Stimulated activated CD8-positive, alpha-beta memory T cell treated with anti-CD3 and anti-CD28 coated beads, Interleukin-12 subunit alpha, Interleukin-12 subunit beta, amount 100 ng/mL, for 4 hours (primary cell): ENCODE results near the gene WASHC2A.
"Not testable (repeated sequence)": the region's sequence is repeated elsewhere in the genome, so short reads cannot be mapped to it uniquely, and the experiment has no call there.

Source experiments
- DNase-seq: peaks from one replicate; pipeline ENCODE4 v3.0.0-alpha.2; 2020; ENCODE audit warnings: low read depth

The WASHC2A gene

GRCh38 chr10:50061548-50061947 is 6.2 kb upstream of the WASHC2A start:
- not testable (repeated sequence) for DNase-seq

DNA sequence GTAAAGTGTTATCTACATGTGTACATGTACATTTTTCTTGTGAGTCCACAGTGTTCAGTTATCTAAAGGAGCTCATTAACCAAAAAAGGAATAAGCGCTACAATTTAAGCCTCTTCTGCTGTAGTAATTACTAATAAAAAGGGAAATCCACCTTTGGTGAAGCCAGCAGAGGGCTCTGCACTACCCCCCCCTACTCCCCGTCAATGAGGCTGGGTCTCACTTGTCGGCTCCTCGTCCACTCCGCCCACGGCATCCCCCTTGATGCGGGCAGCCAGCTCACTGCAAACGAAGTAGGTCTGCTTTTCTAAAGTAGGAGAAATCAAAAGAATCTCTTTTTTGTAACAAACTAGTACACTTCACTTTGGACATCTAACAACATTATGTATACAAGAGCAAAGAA is 4.7 kb upstream of the WASHC2A start:
- DNase-seq, result no peak

DNA sequence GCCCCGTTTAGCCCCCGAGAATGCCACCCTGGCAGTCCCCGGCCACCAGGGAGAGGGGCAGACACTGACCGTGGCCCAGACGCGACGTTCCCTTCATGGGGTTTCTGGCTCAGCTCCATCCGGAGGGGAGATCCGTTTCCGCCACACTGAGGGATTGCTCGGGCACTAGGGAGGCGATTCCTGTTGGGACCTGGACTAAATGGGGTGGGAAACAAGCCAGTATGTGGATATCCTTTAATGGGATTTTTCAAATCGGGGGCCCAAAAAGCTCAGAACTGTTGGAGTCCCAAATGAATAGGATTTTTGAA is 552 bp downstream of the WASHC2A start:
- not testable (repeated sequence) for DNase-seq

DNA sequence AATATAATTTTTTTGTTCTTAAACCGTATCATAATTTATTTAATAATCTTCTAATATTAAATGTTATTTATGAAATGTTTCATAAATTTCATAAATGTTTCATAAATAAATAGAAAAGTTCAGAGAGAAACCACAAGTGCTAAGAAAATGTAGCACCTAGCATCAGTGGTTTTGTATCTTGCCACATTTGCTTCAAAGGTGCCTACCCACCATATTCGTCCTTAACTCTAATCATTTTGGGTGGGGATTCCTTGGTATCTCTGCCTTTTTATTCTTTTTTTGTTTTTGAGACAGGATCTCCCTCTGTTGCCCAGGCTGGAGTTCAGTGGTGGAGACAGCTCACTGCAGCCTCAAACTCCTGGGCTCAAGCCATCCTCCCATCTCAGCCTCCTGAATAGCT is 7.4 kb downstream of the WASHC2A start:
- DNase-seq, result not testable (repeated sequence)

DNA sequence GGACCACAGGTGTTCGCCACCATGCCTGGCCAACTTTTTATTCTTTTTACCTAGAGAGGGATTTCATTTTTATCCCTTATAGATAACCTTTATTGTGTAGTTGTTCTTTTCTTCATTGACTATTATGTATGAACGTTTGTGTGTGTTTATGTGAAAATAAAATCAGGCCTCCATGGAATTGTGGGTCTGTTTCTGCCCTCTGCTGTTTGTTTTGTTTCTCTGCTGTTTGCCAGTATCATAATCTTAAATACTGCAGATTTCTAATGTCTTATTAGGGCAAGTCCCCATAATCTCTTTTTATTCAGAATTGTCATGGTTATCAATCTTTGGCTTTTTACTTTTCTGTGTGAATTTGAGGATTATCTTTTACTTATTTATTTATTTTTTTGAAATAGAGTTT is 7.8 kb downstream of the WASHC2A start:
- DNase-seq, result not testable (repeated sequence)

- DNase-seq, result not testable (repeated sequence)
Measured at GRCh38 chr10:50091304-50091703, 23.6 kb downstream of the WASHC2A start.

DNA sequence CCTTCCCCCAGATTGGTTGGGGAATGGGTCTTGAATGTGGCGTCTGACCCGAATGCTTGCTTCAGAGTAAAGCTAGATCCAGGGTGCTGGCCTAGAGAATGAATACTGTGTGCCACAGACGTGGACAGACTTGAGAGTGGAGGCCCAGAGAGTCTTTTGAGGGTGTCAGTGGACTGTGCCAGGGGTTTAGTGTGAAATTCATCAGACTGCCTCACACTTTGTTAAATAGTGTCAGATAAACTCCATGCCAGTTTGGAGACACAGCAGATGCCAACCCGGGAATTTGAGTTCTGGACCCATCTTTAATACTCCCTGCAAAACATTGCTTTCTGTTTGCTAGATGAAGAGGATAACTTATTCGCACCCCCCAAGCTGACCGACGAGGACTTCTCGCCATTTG is 25.2 kb downstream of the WASHC2A start:
- DNase-seq, result not testable (repeated sequence)

DNA sequence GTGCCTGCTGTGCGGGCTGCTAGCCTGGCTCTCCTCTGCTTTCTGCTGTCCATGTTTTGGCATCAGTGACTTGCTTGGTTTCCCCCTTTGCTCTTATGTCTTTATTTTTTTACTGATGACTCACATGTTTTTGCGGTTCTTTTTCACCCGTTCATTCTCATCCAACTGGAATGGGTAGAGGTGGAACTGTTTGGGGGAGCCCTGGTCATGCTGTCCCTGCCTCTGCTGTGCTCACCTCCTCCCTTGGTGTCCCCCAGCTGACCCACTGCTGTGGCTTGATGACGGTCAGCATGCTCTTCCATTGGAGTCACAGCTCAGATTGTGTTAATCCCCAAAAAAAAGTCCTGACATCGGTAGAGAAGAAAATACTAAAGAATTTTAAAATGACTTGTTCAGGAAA is 26.9 kb downstream of the WASHC2A start:
- DNase-seq, result not testable (repeated sequence)

GRCh38 chr10:50095402-50095801 is 27.6 kb downstream of the WASHC2A start:
- not testable (repeated sequence) for DNase-seq

- DNase-seq, result not testable (repeated sequence)
Measured at GRCh38 chr10:50096722-50097121, 29.0 kb downstream of the WASHC2A start.

GRCh38 chr10:50098645-50099044 is 30.9 kb downstream of the WASHC2A start:
- not testable (repeated sequence) for DNase-seq

- not testable (repeated sequence) for DNase-seq
Measured at GRCh38 chr10:50101139-50101582, 33.4 kb downstream of the WASHC2A start.

DNA sequence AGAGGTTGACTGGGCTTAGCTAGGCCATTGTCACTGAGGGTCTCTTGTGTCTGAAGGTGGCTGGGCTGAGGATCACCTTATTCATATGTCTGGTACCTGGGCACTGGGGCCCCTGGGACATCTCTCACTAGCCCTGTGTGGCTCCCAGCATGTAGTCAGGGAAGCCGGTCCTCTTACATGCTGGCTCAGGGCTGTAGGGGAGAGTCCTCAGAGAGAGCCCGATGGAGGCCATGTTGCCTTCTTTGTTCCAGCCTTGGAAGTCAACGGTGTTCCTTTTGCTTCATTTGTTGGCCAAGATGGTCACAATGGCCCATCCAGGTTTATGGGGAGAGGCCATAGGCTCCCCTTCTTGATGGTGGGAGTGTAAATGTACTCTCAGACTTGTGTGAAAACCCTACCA is 34.0 kb downstream of the WASHC2A start:
- not testable (repeated sequence) for DNase-seq

GRCh38 chr10:50102267-50102666 is 34.5 kb downstream of the WASHC2A start:
- not testable (repeated sequence) for DNase-seq

DNA sequence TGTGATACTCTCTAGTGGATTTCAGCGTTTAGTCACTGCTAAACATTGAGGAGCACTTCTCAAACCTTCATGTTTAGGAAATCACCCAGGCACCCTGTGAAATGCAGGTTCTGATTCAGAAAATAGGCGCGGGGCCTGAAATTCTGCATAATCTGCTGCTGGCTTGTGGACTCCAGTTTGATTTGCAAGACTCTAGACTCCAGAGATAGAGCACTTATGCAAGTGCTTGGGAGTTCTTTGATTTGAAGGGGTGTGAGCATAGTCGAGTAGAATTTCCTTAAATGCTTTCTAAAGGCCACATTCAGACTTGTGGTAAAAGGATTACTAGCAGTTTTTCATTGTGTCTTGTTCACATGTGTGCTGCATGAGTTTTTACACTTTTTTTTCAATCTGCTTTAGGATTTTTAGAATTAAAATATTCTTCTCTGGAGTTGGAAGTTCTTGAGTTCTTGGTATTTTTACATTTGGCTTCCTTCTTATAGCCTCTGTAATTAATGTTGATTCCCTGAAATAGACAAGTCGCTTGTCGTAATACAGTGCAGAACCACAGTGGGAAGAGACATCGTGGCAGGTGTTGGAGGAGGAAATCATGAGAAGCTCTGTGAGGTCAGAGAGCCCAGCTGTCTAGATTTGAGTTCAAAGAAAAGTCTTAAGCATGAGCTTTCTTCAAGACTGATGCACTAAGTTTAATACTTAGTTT is 41.4 kb downstream of the WASHC2A start:
- not testable (repeated sequence) for DNase-seq

DNA sequence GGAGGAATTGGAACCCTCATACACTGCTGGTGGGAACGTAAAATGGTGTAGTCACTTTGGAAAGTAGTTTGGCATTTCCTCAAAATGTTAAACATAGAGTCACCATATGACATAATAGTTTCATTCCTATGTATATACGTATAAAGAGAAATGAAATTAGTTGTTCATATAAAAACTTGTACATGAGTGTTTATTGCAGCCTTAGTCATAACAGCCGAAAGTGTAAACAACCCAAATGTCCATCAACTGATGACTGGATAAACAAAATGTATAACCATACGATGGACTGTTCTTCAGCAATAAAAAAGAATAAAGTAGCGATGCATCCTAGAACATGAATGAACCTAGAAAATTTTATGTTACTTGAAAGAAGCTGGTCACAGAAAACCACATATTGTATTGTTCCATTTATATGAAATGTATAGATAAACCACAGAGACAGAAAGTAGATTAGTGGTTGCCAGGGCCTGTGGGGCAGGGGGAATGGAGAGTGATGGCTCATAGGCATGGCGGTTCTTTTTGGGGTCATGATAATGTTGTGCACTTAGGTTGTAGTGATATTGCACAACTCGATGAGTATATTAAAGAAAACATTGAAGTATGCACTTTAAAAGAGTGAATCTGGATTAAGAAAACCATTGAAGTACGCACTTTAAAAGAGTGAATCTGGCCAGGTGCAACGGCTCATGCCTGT is 44.8 kb downstream of the WASHC2A start:
- not testable (repeated sequence) for DNase-seq

DNA sequence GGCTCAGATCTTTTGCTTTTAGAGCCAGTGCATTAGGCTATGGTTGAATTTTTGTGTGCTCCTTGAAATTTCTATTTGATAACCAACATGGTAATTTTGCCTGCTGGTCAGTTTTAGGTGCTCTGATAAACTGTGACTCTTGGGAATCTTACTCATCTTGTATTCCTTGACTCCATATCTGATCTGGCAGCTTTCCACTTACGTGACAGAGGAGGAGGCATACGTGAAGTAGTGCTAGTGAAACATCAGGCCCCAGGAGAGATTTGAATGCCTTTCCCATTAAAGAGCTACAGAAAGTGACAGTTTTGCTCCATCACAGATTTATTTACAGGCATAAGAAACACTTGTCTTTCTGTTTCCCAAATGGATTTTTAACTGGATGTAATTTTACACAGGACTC is 59.0 kb downstream of the WASHC2A start:
- DNase-seq, result not testable (repeated sequence)

GRCh38 chr10:50127770-50128292 is 60.1 kb downstream of the WASHC2A start:
- not testable (repeated sequence) for DNase-seq

DNA sequence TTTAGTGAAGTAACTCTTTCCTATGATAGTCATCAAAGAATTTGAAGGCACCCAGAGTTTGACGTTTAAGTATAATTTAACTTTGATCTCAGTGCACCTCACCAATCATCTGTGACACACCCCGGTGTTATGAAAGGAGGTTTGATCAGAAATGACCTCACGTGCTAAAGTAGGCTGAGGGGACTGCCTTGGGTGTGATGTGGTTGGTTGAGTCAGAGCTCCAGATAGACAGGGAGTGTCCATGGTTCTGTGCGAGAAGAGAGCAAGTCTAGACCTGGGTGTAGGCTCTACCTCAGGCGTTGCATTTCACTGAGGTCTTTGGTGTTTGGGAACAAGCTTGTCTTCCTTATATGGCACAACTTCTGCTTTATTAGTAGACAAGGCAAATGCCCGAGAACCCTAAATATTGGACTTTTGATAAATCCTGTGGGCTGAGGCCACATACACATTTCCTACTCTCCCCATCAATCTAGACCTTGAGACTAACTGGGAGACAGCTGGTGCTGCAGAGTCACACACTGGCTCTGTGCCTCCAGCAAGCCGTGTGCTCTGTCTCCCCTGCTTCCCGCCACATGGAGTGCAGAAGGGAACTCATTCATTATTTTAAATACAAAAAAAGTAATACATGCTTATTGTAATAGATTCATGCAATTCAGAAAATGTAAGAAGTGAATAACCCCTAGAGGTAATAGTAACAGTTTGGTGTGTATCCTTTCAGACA is 63.7 kb downstream of the WASHC2A start:
- DNase-seq, result not testable (repeated sequence)

GRCh38 chr10:50132322-50132721 is 64.6 kb downstream of the WASHC2A start:
- not testable (repeated sequence) for DNase-seq

DNA sequence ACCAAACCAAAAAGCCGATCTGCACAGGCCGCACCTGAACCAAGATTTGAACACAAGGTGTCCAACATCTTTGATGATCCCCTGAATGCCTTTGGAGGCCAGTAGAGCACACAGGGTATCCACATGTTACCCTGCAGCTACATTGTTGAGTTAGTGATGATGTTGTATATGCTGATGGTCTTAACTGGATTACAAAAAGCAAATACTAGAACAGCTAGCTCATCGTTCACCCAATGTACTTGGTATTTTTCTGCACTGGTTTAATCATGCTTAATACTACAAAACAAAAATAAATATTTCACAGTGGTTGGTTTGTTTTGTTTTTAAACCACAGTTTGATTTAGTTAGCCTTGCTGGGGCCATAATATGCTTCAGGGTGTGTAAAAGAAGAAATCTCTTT is 65.1 kb downstream of the WASHC2A start:
- not testable (repeated sequence) for DNase-seq

GRCh38 chr10:50143512-50144174 is 75.9 kb downstream of the WASHC2A start:
- not testable (repeated sequence) for DNase-seq
